Uterus (tissue), 2 donors: ENCODE results near the gene SUGP1.

Experiments used
- CTCF ChIP-seq, 4 experiments: fragments of 200-600 bp in 2 of 4; fragments of 450-650 bp in 2 of 4; sonication (generic) in 2 of 4; IDR thresholded peaks; one replicate each; pipeline ENCODE4 v1.5.1; 2016 to 2019; ENCODE audit warnings: antibody characterized with exemption in 4 of 4, mild to moderate bottlenecking in 2 of 4, moderate library complexity in 1 of 4
- POLR2A ChIP-seq, 2 donors: fragments of 450-650 bp; IDR thresholded peaks; one replicate each; pipeline ENCODE4 v1.6.1; 2016; ENCODE audit warnings: antibody characterized with exemption in 2 of 2, mild to moderate bottlenecking in 1 of 2, moderate library complexity in 1 of 2

GRCh38 chr19:19334989-19335344, 14.7 kb upstream of the SUGP1 start:
- TF ChIP-seq CTCF (IDR thresholded peaks at IDR 0.05) (no peak), POLR2A (IDR thresholded peaks at IDR 0.05) (no peak)
